Measurements from ENCODE around the gene UBR3.

- no peak for TF ChIP-seq EZH2 (IDR thresholded peaks at IDR 0.05; ENCODE audit: borderline replicate concordance, low read depth, low read length, poor library complexity, severe bottlenecking)
- TF ChIP-seq CTCF (conservative IDR thresholded peaks at IDR 0.05; ENCODE audit: low read depth, low read length) = no peak
Measured at GRCh38 chr2:170009209-170009608, 182.0 kb downstream of the UBR3 start.

Data from A673 (cell line).